Measurements from ENCODE around the gene CASS4.
"Not testable (repeated sequence)": the region's sequence is repeated elsewhere in the genome, so short reads cannot be mapped to it uniquely, and the experiment has no call there.

Gene CASS4

DNA sequence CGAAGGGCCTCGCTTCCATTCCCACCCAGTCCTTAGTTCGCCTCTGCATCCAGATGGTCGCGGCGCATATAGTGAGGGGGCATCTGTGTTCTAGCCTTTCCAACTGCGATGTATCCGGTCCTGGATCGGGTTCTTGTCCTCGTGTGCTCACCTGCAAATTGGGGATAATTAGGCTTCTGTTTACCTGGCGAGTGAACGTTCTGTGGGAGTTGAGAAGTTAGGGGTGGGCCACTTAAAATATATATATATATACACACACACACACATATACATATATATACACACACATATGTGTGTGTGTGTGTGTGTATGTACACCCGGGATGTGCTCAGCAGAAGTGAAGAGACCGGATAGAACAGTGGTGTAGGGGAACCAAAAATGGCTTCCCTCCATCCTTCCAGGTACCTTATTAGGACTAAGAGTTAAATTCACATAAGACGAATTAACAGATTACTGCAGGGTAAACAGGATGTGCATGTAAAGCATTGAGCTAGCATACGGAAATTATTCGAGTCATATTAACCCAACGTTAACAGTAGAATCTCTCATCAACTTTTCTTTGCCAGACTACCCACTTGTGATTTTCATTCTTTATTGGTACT lies 19.1 kb upstream of the CASS4 start:
- no peak for FAIRE-seq

- no peak for FAIRE-seq
Measured at GRCh38 chr20:56393653-56394052, 18.4 kb upstream of the CASS4 start.

GRCh38 chr20:56395166-56395565 lies 16.9 kb upstream of the CASS4 start:
- FAIRE-seq = no peak

DNA sequence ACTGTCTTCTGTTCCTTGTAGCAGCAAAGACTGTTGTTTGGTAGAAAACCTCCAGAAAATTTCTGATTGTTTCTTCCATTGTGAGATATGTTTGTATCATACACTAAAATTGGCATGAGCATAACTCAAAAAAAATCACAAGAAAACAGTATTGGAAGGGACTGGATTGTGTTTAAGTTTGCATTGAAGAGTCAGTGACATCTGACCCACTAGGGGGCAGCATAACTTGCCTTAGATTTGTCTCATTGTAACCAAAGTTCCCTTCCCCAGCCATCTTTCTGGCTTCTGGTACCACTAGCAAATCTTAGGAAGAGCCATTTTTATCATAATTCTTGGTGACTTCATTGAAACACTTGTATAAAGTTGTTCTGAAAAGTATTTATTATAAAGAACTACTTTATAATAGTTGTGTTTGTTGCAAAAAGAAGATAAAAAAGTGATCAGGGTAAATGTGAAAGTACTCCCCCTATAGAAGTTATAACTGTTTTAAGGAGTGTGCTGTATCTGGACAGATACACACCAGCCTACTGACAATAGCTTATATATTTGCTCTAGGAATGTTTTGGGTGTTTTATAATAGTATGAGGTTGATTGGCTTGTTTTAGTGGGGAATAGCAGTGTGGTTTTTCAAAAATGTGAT lies 11.9 kb upstream of the CASS4 start:
- peak; percentile 56 for FAIRE-seq

GRCh38 chr20:56403465-56403864 lies 8.6 kb upstream of the CASS4 start:
- FAIRE-seq = no peak

GRCh38 chr20:56405356-56405755 lies 6.7 kb upstream of the CASS4 start:
- FAIRE-seq = not testable (repeated sequence)

GRCh38 chr20:56406910-56407309 lies 5.2 kb upstream of the CASS4 start:
- FAIRE-seq = no peak

DNA sequence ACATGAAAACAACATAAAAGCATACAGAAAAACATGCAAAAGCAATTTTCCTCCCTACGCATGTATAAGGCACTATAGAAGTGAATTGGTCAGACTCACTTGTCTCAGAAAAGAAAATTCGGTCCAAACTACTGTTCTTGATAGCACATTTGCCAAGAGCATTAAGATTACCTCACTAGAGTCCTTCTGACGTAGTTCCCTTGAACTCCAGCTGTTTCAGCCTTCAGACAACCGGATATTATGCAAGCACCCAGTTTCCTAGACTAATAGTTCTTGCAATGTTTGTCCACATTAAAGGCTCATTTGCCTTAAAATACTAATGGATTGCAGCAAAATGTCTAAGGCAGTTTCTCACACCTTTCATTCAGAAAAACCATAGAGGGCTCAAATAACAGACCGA lies 2.5 kb upstream of the CASS4 start:
- FAIRE-seq = no peak

DNA sequence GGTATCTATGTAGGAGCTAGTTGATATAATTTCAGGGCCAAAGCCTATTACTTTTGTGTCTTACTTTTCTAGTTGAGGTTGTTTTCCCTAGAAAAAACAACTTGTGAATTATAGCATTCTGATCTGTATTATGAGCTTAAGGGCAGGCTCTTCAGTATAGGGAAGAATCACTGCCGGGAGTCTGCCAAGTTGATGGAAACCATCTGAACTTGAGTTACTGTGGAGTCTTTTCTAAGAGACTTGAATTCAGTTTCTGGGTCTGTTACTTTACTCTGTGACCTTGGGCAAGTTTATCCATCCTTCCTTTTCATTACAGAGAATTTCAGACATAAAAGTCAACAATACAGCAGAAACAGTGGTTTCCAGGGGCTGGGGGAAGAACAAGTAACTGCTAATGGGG lies 2.1 kb upstream of the CASS4 start:
- FAIRE-seq = no peak

GRCh38 chr20:56411287-56411686 lies 773 bp upstream of the CASS4 start:
- not testable (repeated sequence) for FAIRE-seq

- no peak for FAIRE-seq
Measured at GRCh38 chr20:56412473-56412790, 372 bp downstream of the CASS4 start.

DNA sequence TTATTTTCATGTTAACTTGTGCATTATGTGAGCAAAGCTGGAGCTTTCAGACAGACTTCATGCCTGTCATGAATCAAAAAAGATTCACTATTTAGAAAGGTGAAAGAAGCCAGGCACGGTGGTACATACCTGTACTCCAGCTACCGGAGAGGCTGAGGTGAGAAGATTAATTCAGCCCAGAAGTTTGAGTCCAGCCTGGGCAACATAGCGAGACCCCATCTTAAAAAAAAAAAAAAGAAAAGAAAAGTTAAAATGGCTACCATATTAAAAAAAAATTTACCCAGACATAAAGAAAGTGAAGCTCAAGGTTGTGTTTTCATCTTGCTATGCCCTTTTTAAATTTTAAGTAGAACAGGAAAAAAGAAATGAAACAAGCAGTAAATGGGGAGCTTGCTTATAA lies 889 bp downstream of the CASS4 start:
- FAIRE-seq = no peak

GRCh38 chr20:56414842-56415765 lies 3.0 kb downstream of the CASS4 start:
- FAIRE-seq = no peak

GRCh38 chr20:56417402-56417801 lies 5.3 kb downstream of the CASS4 start:
- no peak for FAIRE-seq

- no peak for FAIRE-seq
Measured at GRCh38 chr20:56417911-56418310, 5.9 kb downstream of the CASS4 start.

GRCh38 chr20:56418385-56418861 lies 6.4 kb downstream of the CASS4 start:
- no peak for FAIRE-seq

DNA sequence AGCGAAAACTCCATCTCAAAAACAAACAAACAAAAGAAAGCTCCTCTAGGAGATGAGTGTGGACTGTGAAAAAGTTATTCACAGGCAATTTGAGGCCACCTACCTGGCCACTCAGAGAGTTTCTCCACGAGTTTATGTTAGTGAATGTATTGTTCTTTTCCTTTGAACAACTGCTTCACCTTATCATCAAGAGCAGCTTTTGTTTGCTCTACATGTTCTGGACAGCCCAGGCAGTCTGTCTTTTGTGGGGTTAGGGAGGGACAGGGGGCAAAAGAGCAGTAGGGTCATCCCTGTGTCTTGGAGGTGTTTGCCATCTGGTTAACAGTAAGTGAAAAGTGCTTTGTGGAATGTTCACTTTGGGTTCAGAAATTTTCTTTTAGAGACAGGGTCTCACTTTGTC lies 8.0 kb downstream of the CASS4 start:
- FAIRE-seq = no peak

GRCh38 chr20:56420940-56421688 lies 9.1 kb downstream of the CASS4 start:
- no peak for FAIRE-seq

DNA sequence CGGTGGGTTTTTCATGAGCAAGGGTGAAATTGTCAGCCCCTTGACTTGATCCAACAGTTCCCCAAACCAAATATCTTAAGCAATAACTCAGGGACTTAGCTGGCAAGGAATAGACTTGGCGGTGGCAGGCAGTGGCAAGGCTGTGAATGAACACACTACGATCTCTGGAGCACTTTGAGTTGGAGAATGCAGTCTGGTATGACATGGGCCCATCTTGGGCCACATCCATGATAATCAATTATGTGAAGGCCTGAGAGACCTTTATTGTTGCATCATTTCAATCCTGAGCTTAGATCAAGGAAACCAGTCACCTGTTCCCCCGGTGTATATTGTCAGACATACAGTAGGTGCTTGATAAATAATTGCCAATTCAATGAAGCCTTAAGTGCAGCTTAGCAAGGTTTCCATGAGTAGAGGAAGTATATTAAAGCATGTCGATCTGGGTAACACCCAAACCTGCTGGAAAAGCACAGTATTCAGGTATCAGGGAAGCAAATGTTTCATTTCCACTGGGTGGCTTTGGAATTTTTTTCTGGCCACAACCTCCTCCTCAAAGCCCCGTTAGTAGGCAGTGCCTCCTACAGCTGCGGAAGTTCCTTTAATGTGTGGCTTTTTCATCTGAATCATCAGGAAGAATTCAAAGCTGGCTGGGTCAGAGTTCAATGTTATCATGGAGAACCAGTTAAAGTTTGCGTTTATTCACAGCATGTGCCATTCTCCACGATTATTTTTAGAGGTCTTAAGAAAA lies 10.2 kb downstream of the CASS4 start:
- FAIRE-seq = no peak

DNA sequence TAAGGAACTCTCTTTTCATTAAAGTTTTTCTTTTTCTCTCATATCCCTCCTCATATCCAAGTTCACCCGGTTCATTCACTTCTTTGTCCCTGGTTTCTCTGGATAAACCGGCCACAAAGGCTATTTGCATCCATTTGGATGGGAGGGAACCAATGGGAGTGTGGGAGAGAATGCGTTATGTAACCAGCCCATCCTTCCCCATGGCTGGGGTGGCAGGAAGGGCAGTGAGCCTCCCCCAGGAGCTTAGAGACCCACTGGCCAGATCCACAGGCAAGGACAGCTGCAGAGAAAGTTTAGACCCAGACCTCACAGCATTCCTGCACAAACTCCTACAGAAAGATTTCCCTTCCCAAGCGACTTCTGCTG lies 10.7 kb downstream of the CASS4 start:
- no peak for FAIRE-seq

DNA sequence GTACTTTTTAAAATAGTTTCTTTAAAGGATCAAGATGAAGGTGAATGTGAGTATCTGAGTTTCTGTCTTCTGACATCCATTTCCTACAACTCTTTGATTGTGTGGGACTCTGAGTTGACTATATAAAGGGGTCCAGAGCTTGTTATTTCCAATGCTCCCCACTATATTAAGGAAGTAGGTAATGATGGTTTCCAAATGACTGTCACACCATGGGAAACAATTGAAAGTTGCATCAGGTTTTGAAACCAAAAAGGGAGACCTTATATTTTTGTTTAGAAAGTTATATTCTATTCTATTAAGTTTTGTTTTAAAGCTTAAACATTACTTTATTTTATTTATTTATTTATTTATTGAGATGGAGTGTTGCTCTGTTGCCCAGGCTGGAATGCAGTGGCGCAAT lies 11.2 kb downstream of the CASS4 start:
- FAIRE-seq = no peak

DNA sequence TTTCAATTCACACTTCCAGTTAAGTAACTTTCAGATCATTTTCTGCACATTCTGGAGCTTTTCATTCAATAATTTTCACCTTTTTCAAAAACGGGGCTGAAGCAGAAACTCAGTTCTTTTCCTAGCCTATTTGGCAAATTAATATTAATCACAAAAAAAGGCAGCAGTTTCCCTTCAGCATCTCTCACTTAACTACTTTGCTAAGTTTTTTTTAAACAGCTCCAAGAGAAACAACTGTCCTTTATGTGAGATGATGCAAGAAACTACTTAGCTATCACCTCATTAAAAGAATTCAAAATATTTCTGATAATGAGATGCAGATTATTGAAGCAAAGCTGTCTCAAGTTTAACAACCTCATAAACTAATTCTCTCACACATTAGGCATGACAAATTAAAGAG lies 11.8 kb downstream of the CASS4 start:
- no peak for FAIRE-seq

- FAIRE-seq = no peak
Measured at GRCh38 chr20:56424931-56425330, 12.9 kb downstream of the CASS4 start.

Measured in G401.6 (cell line).